ENCODE measurements around the gene ARMC7.
"Not testable (repeated sequence)": the region's sequence is repeated elsewhere in the genome, so short reads cannot be mapped to it uniquely, and the experiment has no call there.

ARMC7 gene

GRCh38 chr17:75102385-75102821 lies 7.4 kb upstream of the ARMC7 start:
- no peak for DNase-seq (ENCODE audit: low spot score)

- no peak for DNase-seq (ENCODE audit: low spot score)
Observed at GRCh38 chr17:75103601-75104554, 5.9 kb upstream of the ARMC7 start.

- peak; percentile 54 for DNase-seq (ENCODE audit: low spot score)
Observed at GRCh38 chr17:75105126-75106080, 4.4 kb upstream of the ARMC7 start.

GRCh38 chr17:75108193-75108592 lies 1.6 kb upstream of the ARMC7 start:
- DNase-seq (ENCODE audit: low spot score) = no peak

- DNase-seq (ENCODE audit: low spot score) = no peak
Observed at GRCh38 chr17:75109046-75109406, 743 bp upstream of the ARMC7 start.

- peak; percentile 46 for DNase-seq (ENCODE audit: low spot score)
Observed at GRCh38 chr17:75110234-75110937, 617 bp downstream of the ARMC7 start.

GRCh38 chr17:75111777-75112335 lies 2.1 kb downstream of the ARMC7 start:
- DNase-seq (ENCODE audit: low spot score) = no peak

- peak; percentile 89 for DNase-seq (ENCODE audit: low spot score)
Observed at GRCh38 chr17:75113798-75114551, 4.2 kb downstream of the ARMC7 start.

- DNase-seq (ENCODE audit: low spot score) = no peak
Observed at GRCh38 chr17:75114552-75115314, 5.0 kb downstream of the ARMC7 start.

GRCh38 chr17:75115555-75115954 lies 5.8 kb downstream of the ARMC7 start:
- no peak for DNase-seq (ENCODE audit: low spot score)

GRCh38 chr17:75116737-75117136 lies 7.0 kb downstream of the ARMC7 start:
- DNase-seq (ENCODE audit: low spot score) = no peak

- DNase-seq (ENCODE audit: low spot score) = no peak
Observed at GRCh38 chr17:75118307-75118706, 8.5 kb downstream of the ARMC7 start.

- peak; percentile 98 for DNase-seq (ENCODE audit: low spot score)
Observed at GRCh38 chr17:75124041-75124818, 14.5 kb downstream of the ARMC7 start.

GRCh38 chr17:75124819-75125162 lies 15.0 kb downstream of the ARMC7 start:
- no peak for DNase-seq (ENCODE audit: low spot score)

- DNase-seq (ENCODE audit: low spot score) = no peak
Observed at GRCh38 chr17:75125984-75126383, 16.2 kb downstream of the ARMC7 start.

GRCh38 chr17:75126954-75127353 lies 17.2 kb downstream of the ARMC7 start:
- no peak for DNase-seq (ENCODE audit: low spot score)

GRCh38 chr17:75127936-75128335 lies 18.2 kb downstream of the ARMC7 start:
- not testable (repeated sequence) for DNase-seq (ENCODE audit: low spot score)

- no peak for DNase-seq (ENCODE audit: low spot score)
Observed at GRCh38 chr17:75128694-75129505, 19.1 kb downstream of the ARMC7 start.

GRCh38 chr17:75129576-75129975 lies 19.8 kb downstream of the ARMC7 start:
- DNase-seq (ENCODE audit: low spot score) = no peak

Data from LoVo (cell line).